Retinal pigment epithelial cell (primary cell): ENCODE measurements around the gene RDH13.

Experiments
- DNase-seq: peaks from one replicate; pipeline ENCODE4 v3.0.0-alpha.2; 2010; ENCODE audit warnings: low read depth
- H3K4me3 ChIP-seq: 2 replicates; pipeline ENCODE4 v1.5.1; 2011; ENCODE audit warnings: mild to moderate bottlenecking, low read length, control low read depth, moderate library complexity
- TF ChIP-seq, protein P1 (sequence below): conservative IDR thresholded peaks from 2 replicates; pipeline ENCODE4 v1.5.1; 2011; ENCODE audit warnings: low read depth, low read length, control low read depth, inconsistent platforms

RDH13 gene

GRCh38 chr19:55079400-55080038 lies 16.6 kb upstream of the RDH13 start:
- no peak for DNase-seq
- no peak overlapping the region for H3K4me3 ChIP-seq
- TF ChIP-seq, protein P1, sequence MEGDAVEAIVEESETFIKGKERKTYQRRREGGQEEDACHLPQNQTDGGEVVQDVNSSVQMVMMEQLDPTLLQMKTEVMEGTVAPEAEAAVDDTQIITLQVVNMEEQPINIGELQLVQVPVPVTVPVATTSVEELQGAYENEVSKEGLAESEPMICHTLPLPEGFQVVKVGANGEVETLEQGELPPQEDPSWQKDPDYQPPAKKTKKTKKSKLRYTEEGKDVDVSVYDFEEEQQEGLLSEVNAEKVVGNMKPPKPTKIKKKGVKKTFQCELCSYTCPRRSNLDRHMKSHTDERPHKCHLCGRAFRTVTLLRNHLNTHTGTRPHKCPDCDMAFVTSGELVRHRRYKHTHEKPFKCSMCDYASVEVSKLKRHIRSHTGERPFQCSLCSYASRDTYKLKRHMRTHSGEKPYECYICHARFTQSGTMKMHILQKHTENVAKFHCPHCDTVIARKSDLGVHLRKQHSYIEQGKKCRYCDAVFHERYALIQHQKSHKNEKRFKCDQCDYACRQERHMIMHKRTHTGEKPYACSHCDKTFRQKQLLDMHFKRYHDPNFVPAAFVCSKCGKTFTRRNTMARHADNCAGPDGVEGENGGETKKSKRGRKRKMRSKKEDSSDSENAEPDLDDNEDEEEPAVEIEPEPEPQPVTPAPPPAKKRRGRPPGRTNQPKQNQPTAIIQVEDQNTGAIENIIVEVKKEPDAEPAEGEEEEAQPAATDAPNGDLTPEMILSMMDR, result no peak

DNA sequence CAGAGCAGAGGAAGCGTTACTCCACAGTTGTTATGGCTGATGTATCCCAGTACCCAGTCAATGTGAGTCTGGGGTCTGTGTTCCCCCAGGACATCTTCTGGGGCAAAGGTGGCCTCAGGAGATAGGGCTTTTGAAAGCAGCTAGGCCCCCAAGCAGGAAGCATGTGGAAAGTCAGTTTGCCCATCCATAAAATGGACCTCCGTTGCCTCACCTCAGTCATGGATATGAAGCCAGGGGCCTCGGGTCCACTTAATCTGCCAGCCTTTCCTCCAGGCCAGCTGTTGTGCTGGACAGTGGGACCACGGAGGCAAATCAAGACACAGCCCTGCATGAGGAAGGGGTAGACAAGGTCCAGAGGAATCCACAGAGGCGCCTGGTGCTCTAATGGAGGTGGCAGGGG lies 16.0 kb upstream of the RDH13 start:
- TF ChIP-seq, protein P1, result no peak
- no peak for DNase-seq
- H3K4me3 ChIP-seq, result no peak overlapping the region

- no peak overlapping the region for H3K4me3 ChIP-seq
- no peak for DNase-seq
Observed at GRCh38 chr19:55077106-55077505, 14.2 kb upstream of the RDH13 start.

GRCh38 chr19:55076321-55076720 lies 13.4 kb upstream of the RDH13 start:
- H3K4me3 ChIP-seq, result no peak overlapping the region
- no peak for DNase-seq

More at GRCh38 chr19:55077106-55077505, 14.2 kb upstream of the RDH13 start:
- TF ChIP-seq, protein P1, result no peak

GRCh38 chr19:55075371-55075998 lies 12.5 kb upstream of the RDH13 start, which contains the start of gene EPS8L1:
Gene EPS8L1 (plus strand): TSS chr19:55075869. CDS start chr19:55076445, 576 bp downstream.
- TF ChIP-seq, protein P1, result no peak
- no peak for DNase-seq
- H3K4me3 ChIP-seq, result no peak within 1 kb of the TSS

More at GRCh38 chr19:55076321-55076720, 13.4 kb upstream of the RDH13 start:
- TF ChIP-seq, protein P1, result no peak

DNA sequence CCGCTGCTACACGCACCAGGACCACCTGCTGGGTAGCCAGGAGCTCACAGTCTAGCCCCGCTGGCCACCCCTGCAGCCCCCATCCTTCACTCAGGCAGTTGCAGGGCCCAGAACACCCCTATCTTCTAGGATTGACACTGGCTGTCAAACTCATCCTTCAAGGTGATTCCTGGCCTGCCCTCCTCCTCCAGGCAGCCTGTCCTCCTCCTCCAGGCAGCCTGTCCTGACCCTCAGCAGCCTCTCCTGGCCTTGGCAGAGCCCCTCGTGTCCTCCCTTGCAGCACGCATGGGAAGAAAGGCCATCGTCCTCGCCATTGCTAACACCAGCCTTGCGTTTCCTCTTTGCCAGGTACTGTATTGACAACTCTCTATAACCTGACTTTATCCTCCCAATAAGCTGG lies 9.0 kb upstream of the RDH13 start:
- DNase-seq, result no peak
- TF ChIP-seq, protein P1, result no peak
- H3K4me3 ChIP-seq, result no peak overlapping the region

GRCh38 chr19:55071129-55071502 lies 8.2 kb upstream of the RDH13 start:
- H3K4me3 ChIP-seq, result no peak overlapping the region
- DNase-seq, result no peak
- TF ChIP-seq, protein P1, result no peak
